ENCODE measurements around the gene ADGRB2.

- TF ChIP-seq CTCF (IDR thresholded peaks at IDR 0.05; ENCODE audit: insufficient read depth, low read length, poor library complexity, severe bottlenecking) (no peak), EZH2phosphoT487 (conservative IDR thresholded peaks at IDR 0.05; ENCODE audit: low read length) (no peak)
Observed at GRCh38 chr1:31796707-31797106, 32.6 kb upstream of the ADGRB2 start.
